NCI-H187 treated with DMSO at 0.1 percent for 48 hours (cell line): ENCODE results near the gene AMPH.
"Not testable (repeated sequence)": the region's sequence is repeated elsewhere in the genome, so short reads cannot be mapped to it uniquely, and the experiment has no call there.

ENCODE experiments used
- DNase-seq: peaks from one replicate; lab custom pipeline; 2025; lab: John Stamatoyannopoulos, UW

AMPH gene

DNA sequence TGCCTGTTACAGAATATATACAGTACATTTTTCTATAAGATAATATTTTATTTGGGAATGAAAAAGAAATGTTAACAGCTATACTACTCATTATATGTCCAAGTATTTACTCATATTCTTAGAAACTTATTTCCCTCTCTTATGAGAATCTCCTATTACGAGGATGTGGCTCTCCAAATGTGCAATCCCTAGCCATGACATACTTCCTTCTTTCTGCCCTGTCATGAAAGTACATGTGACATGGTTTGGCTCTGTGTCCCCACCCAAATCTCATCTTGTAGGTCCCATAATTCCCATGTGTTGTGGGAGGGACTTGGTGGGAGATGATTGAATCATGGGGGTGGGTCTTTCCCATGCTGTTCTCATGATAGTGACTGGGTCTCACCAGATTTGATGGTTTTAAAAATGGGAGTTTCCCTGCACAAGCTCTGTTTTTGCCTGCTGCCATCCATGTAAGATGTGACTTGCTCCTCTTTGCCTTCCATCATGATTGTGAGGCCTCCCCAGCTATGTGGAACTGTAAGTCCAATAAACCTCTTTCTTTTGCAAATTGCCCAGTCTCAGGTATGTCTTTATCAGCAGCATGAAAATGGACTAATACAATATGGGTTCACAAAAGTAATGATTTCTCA lies 235.1 kb downstream of the AMPH start:
- not testable (repeated sequence) for DNase-seq

DNA sequence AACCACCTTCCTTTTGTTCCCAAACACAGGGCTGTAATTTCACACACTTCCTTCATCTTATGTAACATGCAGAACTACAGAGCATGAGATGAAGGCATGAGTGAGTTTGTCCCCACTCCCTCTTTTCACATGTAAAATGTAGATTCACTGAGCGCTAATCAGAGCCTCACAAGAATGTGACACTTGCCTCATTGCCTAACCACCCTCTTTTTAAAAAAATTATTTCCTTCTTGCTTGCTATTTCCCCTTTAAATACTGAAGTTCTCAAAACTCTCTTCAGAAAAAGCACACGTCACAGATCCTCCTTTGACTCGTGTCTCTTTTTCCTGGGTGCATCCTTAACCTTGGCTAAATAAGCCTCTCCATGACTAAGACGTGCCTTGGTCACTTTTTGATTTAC lies 236.5 kb downstream of the AMPH start:
- no peak for DNase-seq

DNA sequence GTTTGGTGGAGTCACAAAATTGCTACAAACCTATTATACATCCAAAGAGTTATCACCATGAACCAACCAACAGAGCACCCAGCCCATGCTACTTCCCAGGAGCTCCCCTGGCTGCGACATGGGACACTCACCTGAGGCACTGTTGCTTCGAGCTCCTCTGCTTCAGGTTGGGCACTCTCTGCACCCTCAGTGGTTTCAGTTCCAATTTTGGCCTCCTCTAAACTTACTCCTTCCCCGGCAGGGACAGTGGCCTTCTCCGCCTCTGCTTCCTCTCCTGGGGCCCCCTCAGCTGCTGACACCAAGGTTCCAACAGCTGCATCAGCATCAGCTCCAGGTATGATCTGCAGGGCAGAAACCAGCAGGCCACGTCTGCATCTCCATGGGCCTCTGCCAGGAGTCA lies 237.3 kb downstream of the AMPH start:
- DNase-seq, result no peak

DNA sequence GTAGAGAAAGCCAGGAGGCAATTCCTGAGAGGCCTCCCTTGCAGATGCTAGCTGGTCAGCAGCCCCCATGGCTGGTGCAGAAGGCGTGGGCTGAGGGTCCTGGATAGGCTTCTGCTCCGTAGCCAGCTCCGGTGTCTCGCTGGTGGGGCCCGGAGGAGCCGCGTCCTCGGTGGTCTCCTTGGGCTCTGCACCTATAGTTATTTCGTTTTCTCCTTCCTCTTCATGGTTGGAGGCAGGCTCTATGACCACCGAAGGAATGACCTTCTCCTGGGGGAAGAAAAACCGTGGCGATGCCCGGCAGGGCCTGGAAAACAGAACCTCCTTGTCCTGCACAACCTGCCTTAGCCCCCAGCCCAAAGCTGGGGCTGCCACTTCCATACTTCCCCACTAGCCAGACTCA lies 239.4 kb downstream of the AMPH start:
- DNase-seq, result no peak

DNA sequence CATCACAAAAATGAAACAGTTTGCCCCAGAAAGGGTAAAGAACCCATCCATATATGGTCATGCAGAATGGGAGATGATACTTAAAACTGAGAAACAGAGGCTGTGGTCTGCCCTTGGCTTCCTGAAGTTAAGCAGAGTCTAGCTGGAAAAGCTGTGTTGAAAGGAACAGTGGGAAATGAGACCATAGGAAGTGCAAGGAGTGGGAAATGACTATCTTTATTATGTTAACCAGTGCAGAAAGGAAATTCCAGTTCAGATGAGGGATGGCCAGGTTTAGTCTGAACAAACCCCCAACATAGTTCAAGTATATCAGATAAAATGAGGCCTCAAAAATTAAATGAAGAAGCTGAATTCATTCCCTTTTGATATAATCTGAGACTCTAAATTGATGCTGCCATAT lies 245.5 kb downstream of the AMPH start:
- no peak for DNase-seq

DNA sequence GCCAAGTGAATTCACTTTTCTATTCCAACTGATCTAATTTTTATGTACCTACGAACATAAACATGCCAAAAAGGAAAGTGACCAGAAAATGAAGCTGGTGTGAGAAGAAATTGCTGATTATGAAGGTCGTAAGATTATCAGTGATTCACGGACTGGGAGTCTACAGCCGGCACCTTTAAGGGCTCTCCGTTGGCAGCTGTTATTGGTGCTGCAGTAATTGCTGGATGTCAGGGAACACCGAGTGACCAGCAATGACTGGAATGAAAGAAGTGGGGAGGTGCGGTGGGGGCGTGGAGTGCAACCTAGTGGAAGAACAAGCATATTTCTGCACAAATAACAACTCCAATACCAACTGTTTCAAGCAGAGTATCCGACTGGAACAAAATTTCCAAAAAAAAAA lies 247.9 kb downstream of the AMPH start:
- DNase-seq, result no peak

DNA sequence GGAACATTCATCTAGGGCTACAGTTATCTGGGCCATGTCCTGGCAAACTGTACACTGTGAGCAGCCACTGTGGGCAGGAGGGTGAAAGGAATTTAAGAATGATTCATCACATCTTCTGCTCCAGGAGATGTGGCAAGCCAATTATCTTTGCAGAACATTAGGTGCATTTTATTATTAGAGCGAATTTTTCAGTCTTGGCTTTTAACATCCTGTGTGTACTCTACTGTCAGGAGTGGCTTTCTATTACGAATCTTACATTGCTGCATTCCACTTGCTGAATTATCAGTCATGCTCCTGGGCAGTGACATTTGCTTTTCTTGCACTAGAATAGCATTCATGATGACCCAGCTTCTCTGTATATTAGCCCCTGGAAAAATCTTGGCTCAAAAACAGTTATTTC lies 248.5 kb downstream of the AMPH start:
- DNase-seq, result no peak

DNA sequence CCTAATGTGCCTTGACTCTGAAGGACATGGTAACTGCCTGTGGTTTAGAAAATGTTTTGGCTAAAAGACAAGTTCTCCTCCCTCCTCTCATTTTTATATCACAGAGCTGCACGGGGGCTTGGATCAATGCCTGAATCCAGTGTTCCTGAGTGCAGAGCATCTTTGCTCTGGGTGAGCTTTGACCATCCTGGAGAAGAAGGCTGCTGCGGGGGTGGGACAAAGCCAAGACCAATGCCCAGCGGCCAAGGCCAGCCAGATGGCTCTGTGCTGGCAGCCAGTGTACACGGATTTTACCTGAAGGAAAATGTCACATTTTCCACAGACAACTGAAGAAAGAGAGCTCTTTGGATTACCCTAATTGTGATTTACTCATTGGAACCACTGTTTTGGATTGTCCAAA lies 255.7 kb downstream of the AMPH start:
- no peak for DNase-seq

DNA sequence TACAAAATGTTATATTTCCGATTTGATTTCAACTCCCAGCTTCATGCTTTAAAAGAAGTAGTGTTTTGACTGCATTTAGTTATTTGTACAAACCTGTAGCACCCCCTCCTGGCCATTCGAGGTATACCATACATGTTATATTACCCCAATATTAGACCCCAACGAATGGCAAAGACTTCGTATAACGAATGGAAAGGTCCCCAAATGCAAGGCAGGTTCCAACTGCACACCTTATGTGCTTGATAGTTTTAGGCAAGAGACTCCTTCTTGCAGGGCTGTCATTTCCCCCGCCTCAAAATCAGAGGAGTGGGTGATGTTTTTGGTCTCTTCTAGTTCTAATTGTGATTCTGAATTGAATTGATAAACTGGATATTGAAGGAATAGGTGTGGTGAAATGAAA lies 256.7 kb downstream of the AMPH start:
- no peak for DNase-seq

DNA sequence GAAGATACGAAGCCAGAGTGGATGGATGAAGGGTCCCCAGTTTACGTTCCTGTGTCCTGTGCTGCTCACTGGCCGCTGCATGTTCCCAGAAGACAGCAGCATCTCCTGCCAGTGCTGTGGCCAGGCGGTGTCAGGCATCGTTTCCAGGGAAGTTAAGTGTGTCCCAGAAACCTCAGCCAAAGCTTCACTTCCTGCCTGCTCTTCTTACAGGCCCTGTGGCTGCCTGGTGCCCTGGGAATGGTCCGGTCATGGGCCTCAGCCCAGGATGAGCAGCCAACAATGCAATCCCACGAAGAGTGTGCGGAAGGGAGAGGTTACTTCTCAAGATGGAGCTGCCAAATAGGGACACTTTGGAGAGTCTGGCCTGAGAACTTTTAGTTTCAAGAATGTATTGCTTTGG lies 258.0 kb downstream of the AMPH start:
- no peak for DNase-seq

DNA sequence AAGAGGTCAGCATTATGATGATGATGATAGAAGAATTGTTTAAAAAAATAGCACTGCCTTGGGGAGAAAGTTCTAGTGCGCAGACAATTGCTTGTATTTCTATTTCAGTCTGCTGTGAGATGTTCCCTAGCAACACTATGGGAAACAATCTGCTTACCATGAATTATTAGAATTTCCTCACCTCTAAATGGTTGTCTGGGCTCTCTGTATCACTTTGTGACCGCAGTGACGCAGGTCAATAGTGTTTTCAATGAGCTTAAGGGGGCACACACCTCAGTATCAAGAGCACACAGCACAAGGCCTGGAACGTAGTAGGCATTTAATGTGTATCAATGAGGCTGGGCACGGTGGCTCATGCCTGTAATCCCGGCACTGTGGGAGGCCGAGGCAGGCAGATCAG lies 258.9 kb downstream of the AMPH start:
- DNase-seq, result no peak

DNA sequence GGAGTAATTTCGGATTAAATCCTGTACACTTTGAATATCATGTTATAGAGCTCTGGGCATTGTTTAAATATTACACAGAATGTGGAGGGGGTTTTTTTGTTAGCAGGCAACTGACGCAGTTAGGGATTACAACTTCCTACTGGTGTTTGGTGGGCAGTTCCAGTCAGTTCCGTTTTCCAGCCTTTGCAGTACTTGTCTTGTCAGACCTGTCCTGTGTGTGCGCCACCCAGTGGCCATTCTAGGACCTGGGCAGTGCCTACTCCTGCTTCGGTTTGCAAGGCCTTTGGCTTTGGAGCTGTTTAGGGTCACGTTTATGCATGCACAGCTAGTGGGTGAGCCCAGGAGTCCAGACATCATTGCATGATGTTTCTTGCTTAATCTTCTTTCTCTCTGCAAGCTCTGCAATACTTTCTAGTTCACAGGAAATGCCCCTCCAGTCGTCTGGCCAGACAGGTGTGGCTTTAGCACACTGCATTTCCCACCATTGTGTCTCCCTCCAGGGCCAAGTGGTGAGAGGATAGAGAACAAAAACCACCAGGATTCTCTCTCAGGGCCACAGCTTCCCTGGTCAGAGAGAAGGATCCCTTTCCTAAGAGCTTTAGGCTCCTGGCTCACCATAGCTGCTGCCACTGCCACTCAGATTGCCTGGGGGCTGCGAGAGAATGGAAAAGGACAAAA lies 261.2 kb downstream of the AMPH start:
- no peak for DNase-seq

DNA sequence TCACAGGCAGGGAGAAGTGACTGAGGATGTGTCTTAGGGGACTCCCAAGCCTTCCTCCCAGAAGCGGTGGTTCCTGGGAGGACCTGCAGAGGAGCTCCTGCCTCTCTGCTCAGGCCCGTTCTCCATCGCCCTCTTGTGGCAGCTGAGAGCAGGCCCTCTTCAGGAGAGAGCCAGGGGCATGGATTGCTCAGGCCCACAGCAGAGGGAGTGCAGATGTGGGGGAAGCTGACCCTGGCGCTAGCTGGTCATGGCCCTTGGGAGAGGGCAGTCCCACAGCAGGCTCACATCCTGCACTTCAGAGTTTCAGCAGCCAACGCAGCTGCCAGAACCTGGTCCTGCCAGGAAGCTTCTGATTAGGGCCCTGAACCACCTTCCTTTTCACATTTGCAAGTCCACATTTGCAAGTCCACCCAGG lies 263.0 kb downstream of the AMPH start:
- DNase-seq, result no peak

DNA sequence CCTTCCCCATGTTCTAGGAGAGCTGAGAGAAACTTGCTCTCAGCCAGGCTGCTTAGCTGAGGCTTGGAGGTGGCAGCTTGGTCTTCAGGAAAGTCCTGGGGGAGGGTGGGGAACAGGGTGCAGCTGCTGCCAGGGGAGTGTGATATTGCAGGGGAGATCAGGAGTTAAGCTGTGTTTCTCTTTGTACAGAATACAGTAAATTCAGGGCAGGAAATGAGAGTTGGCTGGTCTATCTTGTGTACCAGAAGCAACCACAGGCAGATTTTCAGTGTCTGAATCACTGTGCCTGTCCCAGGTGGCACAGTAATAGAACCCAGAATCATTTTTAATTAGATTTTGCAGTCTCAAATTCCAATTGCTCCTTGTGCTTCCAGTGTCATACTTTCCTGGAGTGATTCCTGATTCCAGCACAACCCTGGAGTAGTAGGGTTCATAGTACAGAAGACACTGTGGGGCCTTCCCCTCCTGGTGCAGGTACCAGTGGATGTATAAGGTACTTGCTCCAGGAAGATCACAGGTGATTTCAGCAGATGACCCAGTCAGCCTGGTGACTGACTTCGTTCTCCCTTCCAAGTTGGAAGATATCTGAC lies 263.8 kb downstream of the AMPH start:
- no peak for DNase-seq

DNA sequence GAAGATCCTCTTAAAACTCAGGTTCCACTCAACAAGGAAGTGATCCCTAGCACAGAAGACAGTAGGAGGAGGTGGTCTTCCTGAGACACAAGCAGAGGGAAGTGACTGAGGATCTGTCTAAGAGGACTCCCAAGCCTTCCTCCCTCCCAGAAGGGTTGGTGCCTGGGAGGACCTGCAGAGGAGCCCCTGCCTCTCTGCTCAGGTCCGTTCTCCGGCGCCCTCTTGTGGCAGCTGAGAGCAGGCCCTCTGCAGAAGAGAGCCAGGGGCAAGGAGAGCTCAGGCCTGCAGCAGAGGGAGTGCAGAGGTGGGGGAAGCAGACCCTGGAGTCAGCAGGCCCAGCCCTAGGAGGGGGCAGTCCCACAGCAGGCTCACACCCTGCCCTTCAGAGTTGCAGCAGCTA lies 267.8 kb downstream of the AMPH start:
- not testable (repeated sequence) for DNase-seq

DNA sequence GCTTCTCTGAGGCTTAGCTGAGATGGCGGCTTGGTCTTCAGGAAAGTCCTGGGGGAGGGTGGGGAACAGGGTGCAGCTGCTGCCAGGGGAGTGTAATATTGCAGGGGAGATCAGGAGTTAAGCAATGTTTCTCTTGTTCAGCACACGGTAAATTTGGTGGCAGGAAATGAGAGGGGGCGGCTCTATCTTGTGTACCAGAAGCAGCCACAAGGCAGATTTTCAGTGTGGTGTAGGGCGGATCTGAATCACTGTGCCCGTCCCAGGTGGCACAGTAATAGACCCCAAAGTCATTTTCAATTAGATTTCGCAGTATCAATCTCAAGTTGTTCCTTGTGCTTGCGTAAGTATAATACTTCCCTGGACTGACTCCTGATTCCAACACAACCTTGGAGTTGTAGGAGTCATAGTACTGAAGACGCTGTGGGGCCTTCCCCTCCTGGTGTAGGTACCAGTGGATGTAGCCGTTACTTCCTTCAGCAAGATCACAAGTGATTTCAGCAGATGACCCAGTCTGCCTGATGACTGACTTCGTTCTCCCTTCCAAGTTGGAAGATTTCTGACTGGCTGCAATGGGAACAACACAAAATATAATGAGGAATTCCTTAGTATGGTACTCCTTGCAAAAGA lies 268.4 kb downstream of the AMPH start:
- not testable (repeated sequence) for DNase-seq

DNA sequence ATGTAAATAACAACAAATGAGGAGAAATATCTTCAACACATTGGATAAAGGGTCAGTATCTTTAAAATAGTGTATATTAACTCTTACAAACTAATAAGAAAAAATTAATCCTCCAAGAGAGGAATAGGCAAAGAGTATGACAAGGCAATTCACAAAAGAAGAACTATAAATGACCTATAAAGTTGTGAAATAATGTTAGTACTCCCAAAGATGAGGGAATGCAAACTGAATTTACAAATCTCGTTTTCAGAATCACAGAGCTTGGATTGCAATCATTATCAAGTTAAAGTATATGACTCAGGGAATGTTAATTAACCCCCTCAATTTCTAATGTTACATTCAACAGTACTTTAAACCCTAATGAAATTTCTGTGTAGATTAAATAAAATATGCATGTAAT lies 270.4 kb downstream of the AMPH start:
- DNase-seq, result no peak

DNA sequence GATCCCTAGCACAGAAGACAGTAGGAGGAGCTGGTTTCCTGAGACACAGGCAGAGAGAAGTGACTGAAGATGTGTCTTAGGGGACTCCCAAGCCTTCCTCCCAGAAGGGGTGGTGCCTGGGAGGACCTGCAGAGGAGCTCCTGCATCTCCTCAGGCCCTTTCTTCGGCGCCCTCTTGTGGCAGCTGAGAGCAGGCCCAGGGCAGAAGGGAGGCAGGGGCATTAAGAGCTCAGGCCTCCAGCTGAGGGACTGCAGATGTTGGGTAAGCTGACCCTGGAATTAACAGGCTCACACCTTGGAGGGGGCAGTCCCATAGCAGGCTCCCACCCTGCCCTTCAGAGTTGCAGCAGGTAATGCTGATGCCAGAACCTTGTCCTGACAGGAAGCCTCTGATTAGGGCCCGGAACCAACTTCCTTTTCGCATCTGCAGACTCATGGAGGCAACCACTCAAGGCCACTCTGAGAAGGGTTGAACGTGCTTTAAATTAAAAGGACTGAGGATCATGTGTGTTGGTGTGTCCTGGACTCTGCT lies 272.0 kb downstream of the AMPH start:
- DNase-seq, result not testable (repeated sequence)

DNA sequence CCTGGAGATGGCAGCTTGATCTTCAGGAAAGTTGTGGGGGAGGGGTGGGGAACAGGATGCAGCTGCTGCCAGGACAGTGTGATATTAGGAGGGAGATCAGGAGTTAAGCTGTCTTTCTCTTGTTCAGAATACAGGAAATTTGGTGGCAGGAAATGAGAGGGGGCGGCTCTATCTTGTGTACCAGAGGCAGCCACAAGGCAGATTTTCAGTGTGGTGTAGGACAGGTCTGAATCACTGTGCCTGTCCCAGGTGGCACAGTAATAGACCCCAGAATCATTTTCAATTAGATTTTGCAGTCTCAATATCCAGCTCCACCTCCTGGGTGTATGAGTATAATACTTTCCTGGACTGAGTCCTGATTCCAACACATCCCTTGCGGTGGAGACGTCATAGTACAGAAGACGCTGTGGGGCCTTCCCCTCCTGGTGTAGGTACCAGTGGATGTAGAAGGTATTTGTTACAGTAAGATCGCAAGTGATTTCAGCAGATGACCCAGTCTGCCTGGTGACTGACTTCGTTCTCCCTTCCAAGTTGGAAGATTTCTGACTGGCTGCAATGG lies 272.8 kb downstream of the AMPH start:
- not testable (repeated sequence) for DNase-seq

DNA sequence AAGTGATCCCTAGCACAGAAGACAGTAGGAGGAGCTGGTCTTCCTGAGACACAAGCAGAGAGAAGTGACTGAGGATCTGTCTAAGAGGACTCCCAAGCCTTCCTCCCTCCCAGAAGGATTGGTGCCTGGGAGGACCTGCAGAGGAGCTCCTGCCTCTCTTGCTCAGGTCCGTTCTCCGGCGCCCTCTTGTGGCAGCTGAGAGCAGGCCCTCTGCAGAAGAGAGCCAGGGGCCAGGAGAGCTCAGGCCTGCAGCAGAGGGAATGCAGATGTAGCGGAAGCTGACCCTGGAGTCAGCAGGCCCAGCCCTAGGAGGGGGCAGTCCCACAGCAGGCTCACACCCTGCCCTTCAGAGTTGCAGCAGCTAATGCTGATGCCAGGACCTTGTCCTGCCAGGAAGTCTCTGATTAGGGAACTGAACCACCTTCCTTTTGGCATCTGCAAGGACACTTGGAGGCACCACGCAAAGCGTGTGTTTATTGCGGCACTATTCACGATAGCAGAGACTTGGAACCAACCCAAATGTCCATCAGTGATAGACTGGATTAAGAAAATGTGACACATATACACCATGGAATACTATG lies 276.8 kb downstream of the AMPH start:
- DNase-seq, result not testable (repeated sequence)

DNA sequence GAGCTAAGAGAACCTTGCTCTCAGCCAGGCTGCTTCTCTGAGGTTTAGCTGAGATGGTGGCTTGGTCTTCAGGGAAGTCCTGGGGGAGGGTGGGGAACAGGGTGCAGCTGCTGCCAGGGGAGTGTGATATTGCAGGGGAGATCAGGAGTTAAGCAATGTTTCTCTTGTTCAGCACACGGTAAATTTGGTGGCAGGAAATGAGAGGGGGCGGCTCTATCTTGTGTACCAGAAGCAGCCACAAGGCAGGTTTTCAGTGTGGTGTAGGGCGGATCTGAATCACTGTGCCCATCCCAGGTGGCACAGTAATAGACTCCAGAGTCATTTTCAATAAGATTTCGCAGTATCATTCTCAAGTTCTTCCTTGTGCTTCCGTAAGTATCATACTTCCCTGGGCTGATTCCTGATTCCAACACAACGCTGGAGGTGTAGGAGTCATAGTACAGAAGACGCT lies 277.7 kb downstream of the AMPH start:
- not testable (repeated sequence) for DNase-seq

DNA sequence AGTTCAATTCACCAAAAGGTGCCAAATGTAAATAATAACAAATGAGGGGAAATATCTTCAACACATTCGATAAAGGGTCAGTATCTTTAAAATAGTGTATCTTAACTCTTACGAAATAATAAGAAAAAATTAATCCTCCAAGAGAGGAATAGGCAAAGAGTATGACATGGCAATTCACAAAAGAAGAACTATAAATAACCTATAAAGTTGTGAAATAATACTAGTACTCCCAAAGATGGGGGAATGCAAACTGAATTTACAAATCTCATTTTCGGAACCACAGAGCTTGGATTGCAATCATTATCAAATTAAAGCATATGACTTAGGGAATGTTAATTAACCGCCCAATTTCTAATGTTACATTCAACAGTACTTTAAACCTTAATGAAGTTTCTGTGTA lies 279.6 kb downstream of the AMPH start:
- DNase-seq, result no peak
